ENCODE measurements around the gene C2orf92. TPM values are rescaled to one million over a fixed set of nuclear protein-coding genes. Genes with fewer than 3 reads are reported as not detected.
A peak's percentile ranks its signal among the peaks of the same experiment; 100 is the strongest.
"Not testable (repeated sequence)": the region's sequence is repeated elsewhere in the genome, so short reads cannot be mapped to it uniquely, and the experiment has no call there.

C2orf92 gene
- total RNA-seq, result 0.79 and 1.1 TPM in 2 replicates

- no peak for DNase-seq (ENCODE audit: low read depth in 2 of 2)
Observed at GRCh38 chr2:97669448-97669847, at the start of gene C2orf92. Gene C2orf92 (plus strand): TSS chr2:97669713. CDS start chr2:97669789, 76 bp downstream.

- DNase-seq (ENCODE audit: low read depth in 2 of 2), result not testable (repeated sequence)
Observed at GRCh38 chr2:97620492-97620891, 49.0 kb upstream of the C2orf92 start.

GRCh38 chr2:97622976-97623375 is 46.5 kb upstream of the C2orf92 start:
- not testable (repeated sequence) for DNase-seq (ENCODE audit: low read depth in 2 of 2)

GRCh38 chr2:97625354-97626048 is 44.0 kb upstream of the C2orf92 start:
- not testable (repeated sequence) for DNase-seq (ENCODE audit: low read depth in 2 of 2)

GRCh38 chr2:97626049-97626430 is 43.5 kb upstream of the C2orf92 start:
- not testable (repeated sequence) for DNase-seq (ENCODE audit: low read depth in 2 of 2)

- DNase-seq (ENCODE audit: low read depth in 2 of 2), result no peak
Observed at GRCh38 chr2:97644023-97644717, 25.3 kb upstream of the C2orf92 start.

GRCh38 chr2:97645112-97645694 is 24.3 kb upstream of the C2orf92 start:
- peak in 1 of 2 donors; percentile 39 for DNase-seq (ENCODE audit: low read depth in 2 of 2)

- DNase-seq (ENCODE audit: low read depth in 2 of 2), result peak; percentile 95 to 98
Observed at GRCh38 chr2:97645695-97646629, 23.6 kb upstream of the C2orf92 start, which contains the start of gene COX5B. Gene COX5B (plus strand): TSS chr2:97646062. CDS start chr2:97646087, 25 bp downstream.

GRCh38 chr2:97646977-97647376 is 22.5 kb upstream of the C2orf92 start:
- no peak for DNase-seq (ENCODE audit: low read depth in 2 of 2)

GRCh38 chr2:97651114-97651513 is 18.4 kb upstream of the C2orf92 start:
- DNase-seq (ENCODE audit: low read depth in 2 of 2), result no peak

- no peak for DNase-seq (ENCODE audit: low read depth in 2 of 2)
Observed at GRCh38 chr2:97653473-97653872, 16.0 kb upstream of the C2orf92 start.

GRCh38 chr2:97653874-97654273 is 15.6 kb upstream of the C2orf92 start:
- no peak for DNase-seq (ENCODE audit: low read depth in 2 of 2)

- no peak for DNase-seq (ENCODE audit: low read depth in 2 of 2)
Observed at GRCh38 chr2:97654309-97654708, 15.2 kb upstream of the C2orf92 start.

GRCh38 chr2:97654791-97655190 is 14.7 kb upstream of the C2orf92 start:
- DNase-seq (ENCODE audit: low read depth in 2 of 2), result no peak

GRCh38 chr2:97656129-97656755 is 13.3 kb upstream of the C2orf92 start:
- no peak for DNase-seq (ENCODE audit: low read depth in 2 of 2)

- no peak for DNase-seq (ENCODE audit: low read depth in 2 of 2)
Observed at GRCh38 chr2:97656905-97657587, 12.5 kb upstream of the C2orf92 start.

- DNase-seq (ENCODE audit: low read depth in 2 of 2), result no peak
Observed at GRCh38 chr2:97657986-97658690, 11.4 kb upstream of the C2orf92 start.

GRCh38 chr2:97658691-97659157 is 10.8 kb upstream of the C2orf92 start:
- no peak for DNase-seq (ENCODE audit: low read depth in 2 of 2)

GRCh38 chr2:97659256-97660043 is 10.1 kb upstream of the C2orf92 start:
- DNase-seq (ENCODE audit: low read depth in 2 of 2), result no peak

Measured in lung microvascular endothelial cell (primary cell).